Neural crest cell (in vitro differentiated cells): ENCODE measurements around the gene INSL3. TPM values are rescaled to one million over a fixed set of nuclear protein-coding genes. Genes with fewer than 3 reads are reported as not detected.
A peak's percentile ranks its signal among the peaks of the same experiment; 100 is the strongest.

Source experiments
- DNase-seq: peaks from one replicate; pipeline ENCODE4 v3.0.0; 2021; ENCODE audit warnings: low read depth, mixed read lengths, low spot score
- H3K27ac Mint-ChIP-seq: one replicate; pipeline ENCODE4 v1.8.0; 2021; ENCODE audit warnings: mild to moderate bottlenecking, mixed read lengths; ENCODE audit not compliant: unreplicated experiment
- H3K27me3 Mint-ChIP-seq: 2 replicates; pipeline ENCODE4 v1.8.0; 2021; ENCODE audit warnings: low read depth, mild to moderate bottlenecking, mixed read lengths
- H3K36me3 Mint-ChIP-seq: 2 replicates; pipeline ENCODE4 v1.8.0; 2021; ENCODE audit warnings: low read depth, mild to moderate bottlenecking, mixed read lengths
- H3K4me1 Mint-ChIP-seq: 2 replicates; pipeline ENCODE4 v1.8.0; 2021; ENCODE audit warnings: mixed read lengths
- H3K4me3 Mint-ChIP-seq: one replicate; pipeline ENCODE4 v1.8.0; 2021; ENCODE audit warnings: mild to moderate bottlenecking, mixed read lengths
- H3K9me3 Mint-ChIP-seq: 2 replicates; pipeline ENCODE4 v1.8.0; 2021; ENCODE audit warnings: mixed read lengths
- CTCF ChIP-seq: fragments of 200-600 bp; sonication (generic); conservative IDR thresholded peaks from 2 replicates; pipeline ENCODE4 v1.5.0; 2021; ENCODE audit warnings: antibody characterized with exemption, mild to moderate bottlenecking
- total RNA-seq: library from RNA; stranded (reverse); gene quantifications from 2 replicates; pipeline ENCODE4 v1.2.1, GENCODE V29; 2021

The INSL3 gene
- total RNA-seq, 1 donor from 2014 or later, result not detected

DNA sequence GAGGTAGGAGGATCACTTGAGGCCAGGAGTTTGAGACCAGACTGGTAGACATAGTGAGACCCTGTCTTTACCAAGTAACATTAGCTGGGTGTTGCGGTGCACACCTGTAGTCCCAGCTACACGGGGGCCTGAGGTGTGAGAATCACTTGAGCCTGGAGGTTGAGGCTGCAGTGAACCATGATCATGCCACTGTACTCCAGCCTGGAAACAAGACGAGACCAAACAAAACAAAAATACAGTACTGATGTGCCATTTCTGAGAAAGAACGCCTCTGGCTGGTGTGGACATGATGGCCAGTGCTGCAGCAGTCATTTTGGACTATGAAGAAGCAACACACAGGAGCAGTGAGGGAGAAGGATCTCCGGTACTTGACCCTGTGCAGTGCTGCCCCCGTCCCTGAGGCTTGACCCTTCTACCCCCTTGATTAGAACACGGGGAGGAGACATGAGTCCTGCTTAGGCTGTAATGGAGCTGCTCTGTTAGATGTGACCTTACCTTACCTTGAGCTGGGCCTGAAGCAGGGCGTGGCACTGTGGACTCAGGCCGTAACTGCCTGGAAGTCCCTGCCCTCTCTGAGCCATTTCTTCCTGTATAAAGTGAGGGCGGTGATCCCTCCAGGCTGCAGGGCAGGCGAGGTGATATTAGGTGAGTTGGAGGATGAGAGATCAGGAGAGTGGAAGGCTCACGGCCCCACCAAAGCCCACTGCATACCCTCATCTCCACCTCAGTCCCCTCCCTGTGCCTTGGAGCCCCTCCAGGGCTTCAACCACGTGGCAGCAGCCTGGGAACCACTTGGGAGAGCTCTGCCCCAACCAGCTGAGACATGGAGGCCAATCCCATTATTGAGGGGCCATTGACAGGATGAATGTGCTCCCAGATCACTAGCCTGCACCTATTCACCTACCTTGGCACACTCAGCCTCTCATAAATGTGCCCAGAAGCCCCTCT is 44.3 kb upstream of the INSL3 start:
- peak overlapping the region; percentile 83 for H3K4me3 Mint-ChIP-seq

GRCh38 chr19:17863520-17864182 is 42.3 kb upstream of the INSL3 start:
- H3K27ac Mint-ChIP-seq, result no peak overlapping the region
- peak overlapping the region; percentile 72 for H3K4me3 Mint-ChIP-seq
- peaks cover 43% of the 10 kb centered on the region for H3K27me3 Mint-ChIP-seq
- peaks cover 28% of the 10 kb centered on the region for H3K4me1 Mint-ChIP-seq
- DNase-seq, result no peak
- H3K36me3 Mint-ChIP-seq, result peaks cover 29% of the 10 kb centered on the region
- H3K9me3 Mint-ChIP-seq, result no peaks in the 10 kb centered on the region
- TF ChIP-seq CTCF, result no peak

More for the DNA sequence above, 44.3 kb upstream of the INSL3 start:
- no peak for TF ChIP-seq CTCF
- DNase-seq, result no peak
- H3K4me1 Mint-ChIP-seq, result peaks cover 12% of the 10 kb centered on the region
- H3K36me3 Mint-ChIP-seq, result peaks cover 22% of the 10 kb centered on the region
- no peak overlapping the region for H3K27ac Mint-ChIP-seq
- no peaks in the 10 kb centered on the region for H3K9me3 Mint-ChIP-seq
- peaks cover 58% of the 10 kb centered on the region for H3K27me3 Mint-ChIP-seq

GRCh38 chr19:17862711-17863519 is 41.6 kb upstream of the INSL3 start:
- peaks cover 28% of the 10 kb centered on the region for H3K4me1 Mint-ChIP-seq
- no peak overlapping the region for H3K27ac Mint-ChIP-seq
- no peaks in the 10 kb centered on the region for H3K9me3 Mint-ChIP-seq

GRCh38 chr19:17861542-17862402 is 40.5 kb upstream of the INSL3 start:
- no peak for DNase-seq
- no peak for TF ChIP-seq CTCF
- peaks cover 28% of the 10 kb centered on the region for H3K4me1 Mint-ChIP-seq
- H3K27ac Mint-ChIP-seq, result no peak overlapping the region
- peaks cover 29% of the 10 kb centered on the region for H3K36me3 Mint-ChIP-seq
- peak overlapping the region; percentile 96 for H3K4me3 Mint-ChIP-seq
- no peaks in the 10 kb centered on the region for H3K9me3 Mint-ChIP-seq
- H3K27me3 Mint-ChIP-seq, result peaks cover 25% of the 10 kb centered on the region

More at GRCh38 chr19:17862711-17863519, 41.6 kb upstream of the INSL3 start:
- Mint-ChIP-seq H3K27me3 (peaks cover 35% of the 10 kb centered on the region), H3K36me3 (peaks cover 29% of the 10 kb centered on the region), H3K4me3 (peak overlapping the region; percentile 72)
- no peak for TF ChIP-seq CTCF
- no peak for DNase-seq
